KMS-11 (cell line): Measurements from ENCODE around the gene ZNF750.

Experiments
- H2AFZ ChIP-seq: fragments of 200-600 bp; sonication (generic); 2 replicates; pipeline ENCODE4 v1.6.1; 2016; ENCODE audit warnings: antibody characterized with exemption, mixed run types, low read depth
- H3K27ac ChIP-seq: fragments of 200-600 bp; sonication (generic); 2 replicates; pipeline ENCODE4 v1.6.1; 2016; ENCODE audit warnings: mild to moderate bottlenecking, mixed run types
- H3K27me3 ChIP-seq: fragments of 200-600 bp; sonication (generic); 2 replicates; pipeline ENCODE4 v1.6.1; 2017; ENCODE audit warnings: mild to moderate bottlenecking, low read depth, mixed run types, moderate library complexity; ENCODE audit not compliant: insufficient read depth
- H3K36me3 ChIP-seq: fragments of 200-600 bp; sonication (generic); 2 replicates; pipeline ENCODE4 v1.6.1; 2017; ENCODE audit warnings: mild to moderate bottlenecking, mixed run types; ENCODE audit not compliant: insufficient read depth
- H3K4me1 ChIP-seq: fragments of 200-600 bp; sonication (generic); 2 replicates; pipeline ENCODE4 v1.6.1; 2016; ENCODE audit warnings: mild to moderate bottlenecking, low read depth, mixed run types; ENCODE audit not compliant: poor library complexity, severe bottlenecking
- H3K4me2 ChIP-seq: fragments of 200-600 bp; sonication (generic); 2 replicates; pipeline ENCODE4 v1.7.0; 2016; ENCODE audit warnings: mild to moderate bottlenecking, mixed run types
- H3K4me3 ChIP-seq: fragments of 200-600 bp; sonication (generic); IDR thresholded peaks from 2 replicates; pipeline ENCODE4 v1.6.1; 2017; ENCODE audit warnings: low read depth, low read length, mixed read lengths; ENCODE audit not compliant: insufficient read depth
- H3K79me2 ChIP-seq: fragments of 200-600 bp; sonication (generic); 2 replicates; pipeline ENCODE4 v1.6.1; 2016; ENCODE audit warnings: low read depth, mixed run types; ENCODE audit not compliant: insufficient read depth
- H3K9ac ChIP-seq: fragments of 200-600 bp; sonication (generic); 2 replicates; pipeline ENCODE4 v1.6.1; 2016; ENCODE audit warnings: mild to moderate bottlenecking, mixed run types
- H4K20me1 ChIP-seq: fragments of 200-600 bp; sonication (generic); 2 replicates; pipeline ENCODE4 v1.6.1; 2016; ENCODE audit warnings: mild to moderate bottlenecking, mixed run types; ENCODE audit not compliant: insufficient read depth
- CTCF ChIP-seq: fragments of 200-600 bp; sonication (generic); conservative IDR thresholded peaks from 2 replicates; pipeline ENCODE4 v1.6.1; 2017; ENCODE audit warnings: low read depth, mild to moderate bottlenecking, antibody characterized with exemption, low read length, moderate library complexity, mixed read lengths

Gene ZNF750

GRCh38 chr17:82806645-82807044, 33.2 kb downstream of the ZNF750 start:
- Histone ChIP-seq H3K4me2 (no peak overlapping the region), H2AFZ (no peak overlapping the region), H3K9ac (no peak overlapping the region), H3K27ac (no peak overlapping the region), H3K27me3 (no peaks in the 10 kb centered on the region), H4K20me1 (0 out of 2 replicates have a peak, but pooled peaks cover 4% of the 10 kb centered on the region), H3K4me3 (no peak overlapping the region), H3K36me3 (no peaks in the 10 kb centered on the region), H3K4me1 (no peaks in the 10 kb centered on the region), H3K79me2 (no peaks in the 10 kb centered on the region)
- TF ChIP-seq CTCF: no peak

- no peak overlapping the region for H3K4me2 ChIP-seq
- no peak overlapping the region for H3K27ac ChIP-seq
- H3K9ac ChIP-seq: no peak overlapping the region
- H3K36me3 ChIP-seq: no peaks in the 10 kb centered on the region
- H4K20me1 ChIP-seq: 0 out of 2 replicates have a peak, but pooled peaks cover 4% of the 10 kb centered on the region
- no peak for TF ChIP-seq CTCF
- no peak overlapping the region for H3K4me3 ChIP-seq
- no peak overlapping the region for H2AFZ ChIP-seq
- no peaks in the 10 kb centered on the region for H3K4me1 ChIP-seq
- no peaks in the 10 kb centered on the region for H3K27me3 ChIP-seq
- no peaks in the 10 kb centered on the region for H3K79me2 ChIP-seq
Measured at GRCh38 chr17:82805823-82806222, 34.0 kb downstream of the ZNF750 start.

GRCh38 chr17:82805254-82805653, 34.6 kb downstream of the ZNF750 start:
- Histone ChIP-seq H3K4me3 (no peak overlapping the region), H3K27ac (no peak overlapping the region), H3K9ac (no peak overlapping the region), H4K20me1 (0 out of 2 replicates have a peak, but pooled peaks cover 4% of the 10 kb centered on the region), H3K4me1 (no peaks in the 10 kb centered on the region), H3K27me3 (no peaks in the 10 kb centered on the region), H3K36me3 (no peaks in the 10 kb centered on the region), H2AFZ (no peak overlapping the region), H3K79me2 (no peaks in the 10 kb centered on the region), H3K4me2 (no peak overlapping the region)
- TF ChIP-seq CTCF: no peak

- H3K4me1 ChIP-seq: no peaks in the 10 kb centered on the region
Measured at GRCh38 chr17:82804442-82805191, 35.2 kb downstream of the ZNF750 start.

More at GRCh38 chr17:82804442-82805191, 35.2 kb downstream of the ZNF750 start:
- Histone ChIP-seq H2AFZ (no peak overlapping the region), H3K79me2 (no peaks in the 10 kb centered on the region), H3K9ac (no peak overlapping the region), H3K36me3 (no peaks in the 10 kb centered on the region), H3K4me3 (no peak overlapping the region), H3K27ac (no peak overlapping the region), H3K4me2 (no peak overlapping the region), H4K20me1 (0 out of 2 replicates have a peak, but pooled peaks cover 4% of the 10 kb centered on the region), H3K27me3 (no peaks in the 10 kb centered on the region)
- no peak for TF ChIP-seq CTCF
